Astrocyte (in vitro differentiated cells and primary cell): ENCODE data around the gene ALPL. TPM values are rescaled to one million over a fixed set of nuclear protein-coding genes. Genes with fewer than 3 reads are reported as not detected.

Experiments
- DNase-seq: peaks from one replicate; pipeline ENCODE4 v3.0.0-alpha.2; 2010; ENCODE audit warnings: low read depth
- FAIRE-seq: peaks from 2 replicates; lab custom pipeline; 2011; peaks lifted over from hg19 to GRCh38; lab: Jason Lieb, UNC
- H2AFZ ChIP-seq: 2 replicates; pipeline ENCODE4 v1.6.0; 2012; ENCODE audit warnings: low read depth, low read length, inconsistent platforms
- H3K27ac ChIP-seq: 2 replicates; pipeline ENCODE4 v1.5.1; 2011; ENCODE audit warnings: low read depth, low read length, inconsistent platforms
- H3K27me3 ChIP-seq: 2 replicates; pipeline ENCODE4 v1.6.0; 2011; ENCODE audit warnings: low read length, inconsistent platforms; ENCODE audit not compliant: insufficient read depth
- H3K36me3 ChIP-seq: 2 replicates; pipeline ENCODE4 v1.5.1; 2011; ENCODE audit warnings: low read length, inconsistent platforms; ENCODE audit not compliant: insufficient read depth
- H3K4me1 ChIP-seq: 2 replicates; pipeline ENCODE4 v1.5.1; 2011; ENCODE audit warnings: low read length, inconsistent platforms; ENCODE audit not compliant: insufficient read depth
- H3K4me2 ChIP-seq: 2 replicates; pipeline ENCODE4 v1.6.0; 2012; ENCODE audit warnings: low read length, inconsistent platforms
- H3K4me3 ChIP-seq: 2 replicates; pipeline ENCODE4 v1.5.1; 2011; ENCODE audit warnings: low read depth, mild to moderate bottlenecking, low read length, inconsistent platforms; ENCODE audit not compliant: insufficient read depth
- H3K79me2 ChIP-seq: 2 replicates; pipeline ENCODE4 v1.6.0; 2012; ENCODE audit warnings: mild to moderate bottlenecking, low read length, inconsistent platforms; ENCODE audit not compliant: insufficient read depth
- H3K9ac ChIP-seq: 2 replicates; pipeline ENCODE4 v1.6.0; 2012; ENCODE audit warnings: mild to moderate bottlenecking, low read length, inconsistent platforms
- H3K9me3 ChIP-seq: 2 replicates; pipeline ENCODE4 v1.5.1; 2012; ENCODE audit warnings: low read depth, mild to moderate bottlenecking, low read length, inconsistent platforms; ENCODE audit not compliant: insufficient read depth
- H4K20me1 ChIP-seq: 2 replicates; pipeline ENCODE4 v1.6.0; 2012; ENCODE audit warnings: low read length, inconsistent platforms; ENCODE audit not compliant: insufficient read depth
- H3K27ac Mint-ChIP-seq: one replicate; pipeline ENCODE4 v1.8.0; 2021; ENCODE audit warnings: mild to moderate bottlenecking, mixed read lengths; ENCODE audit not compliant: unreplicated experiment
- H3K27me3 Mint-ChIP-seq: one replicate; pipeline ENCODE4 v1.8.0; 2021; ENCODE audit warnings: low read depth, mixed read lengths; ENCODE audit not compliant: unreplicated experiment
- H3K36me3 Mint-ChIP-seq: one replicate; pipeline ENCODE4 v1.8.0; 2021; ENCODE audit warnings: low read depth, mixed read lengths; ENCODE audit not compliant: unreplicated experiment
- H3K4me1 Mint-ChIP-seq: one replicate; pipeline ENCODE4 v1.8.0; 2021; ENCODE audit warnings: low read depth, mixed read lengths; ENCODE audit not compliant: unreplicated experiment
- H3K4me3 Mint-ChIP-seq: one replicate; pipeline ENCODE4 v1.8.0; 2021; ENCODE audit warnings: mild to moderate bottlenecking, moderate library complexity, mixed read lengths; ENCODE audit not compliant: unreplicated experiment
- H3K9me3 Mint-ChIP-seq: one replicate; pipeline ENCODE4 v1.8.0; 2021; ENCODE audit warnings: mild to moderate bottlenecking, mixed read lengths; ENCODE audit not compliant: unreplicated experiment
- CTCF ChIP-seq: IDR thresholded peaks from 2 replicates; pipeline ENCODE4 v1.5.1; 2011; ENCODE audit warnings: low read depth, mild to moderate bottlenecking, inconsistent platforms, low read length, moderate library complexity; ENCODE audit not compliant: insufficient read depth
- EZH2 ChIP-seq: IDR thresholded peaks from 2 replicates; pipeline ENCODE4 v1.6.1; 2012; ENCODE audit warnings: mild to moderate bottlenecking, low read length, inconsistent platforms; ENCODE audit not compliant: insufficient read depth
- total RNA-seq: library from RNA; stranded (reverse); gene quantifications from 2 replicates; pipeline ENCODE4 v1.2.1, GENCODE V29; 2021

Gene ALPL
- total RNA-seq, 1 donor from 2014 or later = 24.3 TPM

GRCh38 chr1:21607549-21608529 is 98.6 kb downstream of the ALPL start:
- Histone ChIP-seq H3K4me2 (peak overlapping the region; percentile 46), H3K27ac (no peak overlapping the region), H4K20me1 (no peaks in the 10 kb centered on the region), H3K36me3 (no peaks in the 10 kb centered on the region), H3K9ac (no peak overlapping the region), H3K4me3 (no peak overlapping the region), H2AFZ (no peak overlapping the region), H3K9me3 (no peaks in the 10 kb centered on the region), H3K4me1 (no peaks in the 10 kb centered on the region), H3K27me3 (peaks cover 2% of the 10 kb centered on the region), H3K79me2 (no peaks in the 10 kb centered on the region)
- Mint-ChIP-seq H3K27me3 (peaks cover 29% of the 10 kb centered on the region), H3K4me1 (peaks cover 5% of the 10 kb centered on the region), H3K4me3 (peak overlapping the region; percentile 40), H3K9me3 (no peaks in the 10 kb centered on the region), H3K36me3 (peaks cover 3% of the 10 kb centered on the region), H3K27ac (peak overlapping the region; percentile 16)
- no peak for FAIRE-seq
- peak; percentile 31 for DNase-seq
- TF ChIP-seq EZH2 (no peak), CTCF (no peak)

DNA sequence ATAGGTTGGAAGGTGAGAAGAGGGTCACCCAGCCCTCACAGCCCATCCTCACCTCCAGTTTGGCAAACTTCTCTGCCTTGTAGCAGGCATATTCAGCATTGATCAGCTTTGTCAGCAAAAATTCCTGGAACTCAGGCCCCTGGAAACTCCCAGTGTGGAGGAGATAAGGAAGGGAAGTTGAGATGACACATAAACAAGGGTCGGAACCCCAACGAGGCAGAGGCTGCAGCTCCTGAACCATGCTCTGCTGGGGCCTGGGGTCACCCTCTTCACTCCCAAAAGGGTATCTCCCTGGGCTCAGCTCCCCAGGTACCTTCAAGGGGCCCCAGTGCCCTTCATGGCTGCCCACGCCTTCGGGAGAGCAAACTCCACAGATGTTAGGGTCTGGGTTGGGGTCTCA is 99.6 kb downstream of the ALPL start:
- H3K27me3 ChIP-seq = peaks cover 5% of the 10 kb centered on the region
- TF ChIP-seq EZH2 (no peak), CTCF (no peak)
- DNase-seq (no peak), FAIRE-seq (no peak)
- no peak overlapping the region for H3K4me2 ChIP-seq
- H3K27me3 Mint-ChIP-seq = peaks cover 37% of the 10 kb centered on the region
- no peaks in the 10 kb centered on the region for H3K9me3 ChIP-seq
- no peak overlapping the region for H3K9ac ChIP-seq
- H3K4me1 Mint-ChIP-seq = peaks cover 4% of the 10 kb centered on the region
- no peak overlapping the region for H2AFZ ChIP-seq
- H3K4me3 Mint-ChIP-seq = no peak overlapping the region
- no peak overlapping the region for H3K4me3 ChIP-seq
- peaks cover 3% of the 10 kb centered on the region for H3K36me3 Mint-ChIP-seq
- no peaks in the 10 kb centered on the region for H4K20me1 ChIP-seq
- no peak overlapping the region for H3K27ac ChIP-seq
- no peaks in the 10 kb centered on the region for H3K9me3 Mint-ChIP-seq
- H3K27ac Mint-ChIP-seq = no peak overlapping the region
- no peaks in the 10 kb centered on the region for H3K36me3 ChIP-seq
- H3K4me1 ChIP-seq = no peaks in the 10 kb centered on the region
- H3K79me2 ChIP-seq = no peaks in the 10 kb centered on the region

- Histone ChIP-seq H3K27ac (no peak overlapping the region), H3K9me3 (no peaks in the 10 kb centered on the region), H3K36me3 (no peaks in the 10 kb centered on the region), H2AFZ (no peak overlapping the region), H3K79me2 (no peaks in the 10 kb centered on the region), H3K27me3 (peaks cover 8% of the 10 kb centered on the region), H3K4me2 (no peak overlapping the region), H4K20me1 (no peaks in the 10 kb centered on the region), H3K4me1 (no peaks in the 10 kb centered on the region), H3K4me3 (no peak overlapping the region), H3K9ac (no peak overlapping the region)
- FAIRE-seq = no peak
- no peak for DNase-seq
- Mint-ChIP-seq H3K9me3 (no peaks in the 10 kb centered on the region), H3K27ac (no peak overlapping the region), H3K4me1 (no peaks in the 10 kb centered on the region), H3K27me3 (peaks cover 44% of the 10 kb centered on the region), H3K36me3 (no peaks in the 10 kb centered on the region), H3K4me3 (no peak overlapping the region)
- TF ChIP-seq CTCF = no peak
- TF ChIP-seq EZH2 = no peak
Observed at GRCh38 chr1:21610027-21610426, 100.8 kb downstream of the ALPL start.
